DND-41 (cell line): ENCODE results near the gene ZFP64.

ENCODE experiments used
- ATAC-seq: fragments of 200-7000 bp; cut with Tn5 transposase; 3 replicates; pipeline ENCODE4 v1.9.1; 2021; ENCODE audit warnings: low read depth; ENCODE audit not compliant: insufficient read depth
- DNase-seq: peaks from one replicate; pipeline ENCODE4 v3.0.0-alpha.2; 2020
- H2AFZ ChIP-seq: 2 replicates; pipeline ENCODE4 v1.6.0; 2012; ENCODE audit warnings: low read depth, low read length
- H3K27ac ChIP-seq: 2 replicates; pipeline ENCODE4 v1.5.1; 2012; ENCODE audit warnings: low read length, inconsistent platforms
- H3K27me3 ChIP-seq: fragments of 200-600 bp; sonication (generic); 2 replicates; pipeline ENCODE4 v1.6.0; 2012; ENCODE audit warnings: low read length, mild to moderate bottlenecking, inconsistent platforms; ENCODE audit not compliant: insufficient read depth, poor library complexity
- H3K36me3 ChIP-seq: 2 replicates; pipeline ENCODE4 v1.5.1; 2012; ENCODE audit warnings: low read length, inconsistent platforms; ENCODE audit not compliant: insufficient read depth
- H3K4me1 ChIP-seq: 2 replicates; pipeline ENCODE4 v1.5.1; 2012; ENCODE audit warnings: mild to moderate bottlenecking, low read length; ENCODE audit not compliant: insufficient read depth
- H3K4me2 ChIP-seq: 2 replicates; pipeline ENCODE4 v1.6.0; 2012; ENCODE audit warnings: mild to moderate bottlenecking, moderate library complexity, low read length, inconsistent platforms; ENCODE audit not compliant: insufficient read depth
- H3K4me3 ChIP-seq, 2 experiments: fragments of 200-600 bp in 1 of 2; shearing (Covaris generic) in 1 of 2; 2 replicates each; pipeline ENCODE4 v1.5.1; 2012 to 2016; ENCODE audit warnings: inconsistent platforms in 2 of 2, low read length in 2 of 2, mild to moderate bottlenecking in 2 of 2, low read depth in 1 of 2, moderate library complexity in 1 of 2
- H3K79me2 ChIP-seq: 2 replicates; pipeline ENCODE4 v1.6.0; 2012; ENCODE audit warnings: low read length, inconsistent platforms; ENCODE audit not compliant: insufficient read depth
- H3K9ac ChIP-seq: 2 replicates; pipeline ENCODE4 v1.6.0; 2012; ENCODE audit warnings: low read depth, mild to moderate bottlenecking, inconsistent platforms, low read length, moderate library complexity
- H3K9me3 ChIP-seq: 2 replicates; pipeline ENCODE4 v1.5.1; 2012; ENCODE audit warnings: low read length, moderate library complexity, mild to moderate bottlenecking, inconsistent platforms; ENCODE audit not compliant: insufficient read depth, severe bottlenecking
- H4K20me1 ChIP-seq: 2 replicates; pipeline ENCODE4 v1.6.0; 2012; ENCODE audit warnings: low read length; ENCODE audit not compliant: insufficient read depth
- CTCF ChIP-seq: IDR thresholded peaks from 2 replicates; pipeline ENCODE4 v1.5.1; 2012; ENCODE audit warnings: borderline replicate concordance, low read length, moderate library complexity, mild to moderate bottlenecking; ENCODE audit not compliant: poor library complexity, severe bottlenecking; ENCODE audit errors: extremely low read depth
- EZH2 ChIP-seq: IDR thresholded peaks from 3 replicates; pipeline ENCODE4 v1.6.1; 2012; ENCODE audit warnings: borderline replicate concordance, low read depth, mild to moderate bottlenecking, moderate library complexity, low read length, inconsistent platforms; ENCODE audit not compliant: severe bottlenecking

The ZFP64 gene

GRCh38 chr20:52102559-52102958 lies 89.0 kb downstream of the ZFP64 start:
- no peak for DNase-seq
- no peak for ATAC-seq
- Histone ChIP-seq H2AFZ (no peak overlapping the region), H3K27me3 (no peaks in the 10 kb centered on the region), H3K4me2 (no peak overlapping the region), H3K79me2 (no peaks in the 10 kb centered on the region), H3K27ac (no peak overlapping the region), H3K9ac (no peak overlapping the region), H4K20me1 (no peaks in the 10 kb centered on the region), H3K36me3 (no peaks in the 10 kb centered on the region), H3K9me3 (no peaks in the 10 kb centered on the region), H3K4me3 (no peak overlapping the region), H3K4me1 (peaks cover 19% of the 10 kb centered on the region)
- no peak for TF ChIP-seq EZH2
- no peak for TF ChIP-seq CTCF

- Histone ChIP-seq H3K4me3 (no peak overlapping the region), H3K4me1 (peaks cover 19% of the 10 kb centered on the region), H3K9me3 (no peaks in the 10 kb centered on the region), H2AFZ (no peak overlapping the region), H4K20me1 (no peaks in the 10 kb centered on the region), H3K36me3 (no peaks in the 10 kb centered on the region), H3K4me2 (no peak overlapping the region), H3K9ac (no peak overlapping the region), H3K27me3 (no peaks in the 10 kb centered on the region), H3K79me2 (no peaks in the 10 kb centered on the region), H3K27ac (no peak overlapping the region)
- DNase-seq: no peak
- ATAC-seq: no peak
- TF ChIP-seq CTCF (no peak), EZH2 (no peak)
Measured at GRCh38 chr20:52102126-52102525, 89.5 kb downstream of the ZFP64 start.
